Stimulated activated CD8-positive, alpha-beta memory T cell treated with anti-CD3 and anti-CD28 coated beads, Interleukin-12 subunit alpha, Interleukin-12 subunit beta, amount 100 ng/mL, for 1 hour (primary cell): Measurements from ENCODE around the gene ADGRB3.
"Not testable (repeated sequence)": the region's sequence is repeated elsewhere in the genome, so short reads cannot be mapped to it uniquely, and the experiment has no call there.

Experiments
- DNase-seq: peaks from one replicate; pipeline ENCODE4 v3.0.0-alpha.2; 2020; ENCODE audit warnings: low read depth

ADGRB3 gene

DNA sequence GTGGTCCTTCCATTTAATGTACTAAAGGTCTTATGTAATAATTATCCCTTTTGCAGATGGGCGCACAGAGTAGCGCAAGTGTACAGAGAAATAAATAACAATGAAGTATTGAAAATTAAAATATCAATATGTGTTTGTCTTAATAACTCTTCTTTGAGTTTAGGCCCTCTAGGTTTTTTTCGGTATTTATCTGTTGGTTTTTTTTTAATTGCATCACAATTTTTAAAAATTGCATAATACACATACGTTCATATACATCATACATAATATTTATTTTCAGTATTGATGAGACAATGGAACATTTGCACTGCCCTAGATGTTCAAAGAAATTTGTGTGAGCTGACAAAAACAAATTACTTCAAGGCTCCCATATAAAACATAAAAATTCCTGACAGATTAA lies 15.1 kb downstream of the ADGRB3 start:
- DNase-seq, result no peak

DNA sequence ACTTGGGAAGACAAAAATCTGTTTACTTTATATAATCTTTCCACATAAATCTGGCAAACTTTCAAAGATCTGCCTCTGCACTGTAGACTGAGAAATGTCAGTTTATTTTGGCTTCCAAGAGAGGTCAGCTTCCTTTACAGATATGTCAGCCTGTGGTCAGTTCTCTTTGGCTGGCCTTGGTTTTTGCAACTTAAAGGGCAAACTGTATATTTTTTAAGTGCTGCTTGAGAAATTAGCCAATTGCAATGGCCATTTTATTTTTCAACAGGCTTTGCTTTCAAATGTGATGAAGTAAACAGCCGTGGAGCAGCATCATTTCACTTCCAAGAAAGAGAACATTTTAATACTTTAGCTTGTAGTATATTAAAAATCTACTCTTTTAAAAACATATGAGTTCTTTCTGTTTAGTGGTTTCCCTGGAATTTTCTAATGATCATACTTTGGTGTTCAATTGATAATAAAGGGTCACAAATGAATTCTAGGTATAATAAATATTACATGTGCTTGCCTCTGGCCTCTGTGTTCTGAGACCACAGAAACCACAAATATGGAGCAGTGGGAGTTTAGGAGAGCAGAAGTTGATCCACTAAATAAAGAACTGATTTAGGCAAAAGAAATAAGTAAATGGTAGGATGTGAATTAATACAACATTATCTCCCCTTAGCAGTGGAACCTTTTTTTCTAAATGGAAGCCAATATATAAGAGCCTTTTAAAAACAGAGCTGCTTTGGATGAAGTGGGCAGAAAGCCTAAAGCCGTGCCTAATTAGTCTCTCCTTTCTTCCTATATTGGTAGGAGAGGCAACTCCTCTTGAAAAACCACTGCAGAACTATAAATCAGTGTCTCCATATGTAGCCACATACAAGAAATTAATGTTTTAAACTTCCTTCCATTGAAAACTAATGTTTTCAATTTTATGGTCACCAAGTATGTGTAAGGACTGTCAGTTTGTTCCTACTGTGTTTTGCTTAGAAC lies 16.2 kb downstream of the ADGRB3 start:
- no peak for DNase-seq

DNA sequence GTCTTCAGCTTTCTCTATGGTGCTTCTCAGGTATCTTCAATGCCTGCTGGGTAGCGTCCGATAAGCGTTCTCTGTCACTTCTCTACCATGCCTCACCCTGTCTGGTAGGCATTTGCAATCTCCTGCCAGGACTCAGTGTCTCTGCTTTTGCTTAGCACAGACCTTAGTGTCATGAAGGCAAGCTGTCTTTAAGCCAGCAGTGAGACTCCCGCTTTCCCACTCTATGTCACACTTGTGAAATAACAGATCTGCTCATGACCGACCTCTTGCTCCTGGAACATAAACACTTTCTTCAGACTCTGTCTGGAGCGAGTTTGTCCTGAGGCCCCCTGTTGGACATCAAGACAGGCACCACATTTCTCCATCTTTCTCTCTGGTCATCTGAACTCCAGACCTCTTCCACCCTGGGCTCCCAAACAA lies 17.0 kb downstream of the ADGRB3 start:
- DNase-seq, result no peak

DNA sequence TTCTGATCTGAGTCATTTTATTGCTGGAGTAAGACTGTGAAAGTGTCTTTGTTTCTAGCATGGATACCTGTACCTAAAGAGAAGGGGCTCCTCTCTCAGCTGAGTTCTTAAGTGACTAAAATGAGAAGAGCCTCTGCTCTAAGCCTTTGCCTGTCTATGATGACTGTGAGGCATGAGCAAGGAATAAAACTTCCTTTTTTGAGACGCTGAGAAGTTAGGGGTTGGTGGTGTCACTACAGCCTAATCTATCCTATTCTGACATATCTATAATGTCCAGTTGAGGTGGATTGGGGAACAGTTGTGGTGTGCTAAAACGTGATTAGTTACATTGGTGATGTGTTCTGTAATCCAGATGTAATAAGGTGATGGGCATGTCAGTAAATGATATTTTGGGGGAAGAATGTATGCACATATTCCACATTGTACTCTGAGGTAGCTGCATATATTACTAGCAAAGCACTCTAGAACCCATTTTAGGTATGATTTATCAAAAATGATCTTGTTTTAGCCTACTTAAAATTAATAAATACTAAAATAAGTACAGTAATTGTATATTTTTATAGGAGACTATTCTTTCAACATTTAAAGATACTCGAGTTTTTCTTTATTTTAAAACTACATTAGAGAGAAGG lies 18.1 kb downstream of the ADGRB3 start:
- no peak for DNase-seq

DNA sequence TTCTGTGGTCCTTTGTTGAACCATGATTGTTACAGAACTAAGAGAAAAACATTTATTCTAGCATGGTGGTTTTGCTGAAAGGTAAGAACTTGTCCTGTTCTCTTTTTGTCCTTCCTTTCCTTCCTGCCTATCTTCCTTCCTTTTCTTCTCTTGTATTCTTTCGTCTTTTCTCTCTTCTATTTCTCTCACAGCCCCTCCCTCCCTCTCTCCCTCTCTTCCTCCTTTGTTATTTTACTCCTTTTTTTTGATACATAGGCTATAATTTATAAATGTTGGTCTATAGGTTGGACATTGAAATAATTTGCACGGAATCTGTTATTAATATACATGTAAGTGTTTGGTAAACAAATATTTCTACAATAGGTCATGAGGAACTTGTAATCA lies 18.6 kb downstream of the ADGRB3 start:
- no peak for DNase-seq

DNA sequence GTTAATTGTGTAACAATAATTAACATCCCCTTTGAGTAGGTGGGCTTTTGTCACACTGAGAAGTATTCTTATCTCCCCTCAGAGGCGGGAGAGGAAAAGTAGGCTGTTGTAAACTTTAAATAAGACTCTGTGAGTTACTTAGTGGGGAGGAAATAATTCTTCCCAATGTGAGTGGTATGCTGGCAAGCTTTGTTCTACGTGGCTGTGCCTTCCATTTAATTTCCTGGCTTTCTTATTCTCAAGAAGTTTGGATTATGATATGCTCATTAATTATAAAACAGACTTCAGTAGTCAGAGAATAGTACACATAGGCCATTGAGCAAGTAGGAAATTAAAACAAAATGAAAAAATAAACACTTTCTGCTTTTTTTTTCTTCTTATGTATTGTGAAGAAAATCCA lies 19.1 kb downstream of the ADGRB3 start:
- no peak for DNase-seq

DNA sequence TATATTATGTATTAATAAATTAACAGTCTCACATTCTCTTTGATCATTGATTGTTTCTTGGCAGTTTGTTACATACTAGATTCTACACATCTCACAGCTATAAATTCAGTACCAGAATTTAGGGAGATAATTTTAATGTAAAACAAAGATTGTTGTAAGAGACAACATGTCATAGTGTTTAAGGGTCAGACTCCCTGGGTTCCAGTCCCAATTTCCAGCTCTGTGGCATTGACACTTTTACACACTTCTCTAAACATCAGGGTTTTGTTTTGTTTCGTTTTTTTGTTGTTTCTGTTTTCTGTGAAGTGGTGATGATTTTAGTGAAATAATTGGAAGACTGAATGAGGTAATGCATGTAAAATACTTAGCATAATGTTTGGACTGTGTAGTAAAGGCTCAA lies 19.9 kb downstream of the ADGRB3 start:
- DNase-seq, result no peak

DNA sequence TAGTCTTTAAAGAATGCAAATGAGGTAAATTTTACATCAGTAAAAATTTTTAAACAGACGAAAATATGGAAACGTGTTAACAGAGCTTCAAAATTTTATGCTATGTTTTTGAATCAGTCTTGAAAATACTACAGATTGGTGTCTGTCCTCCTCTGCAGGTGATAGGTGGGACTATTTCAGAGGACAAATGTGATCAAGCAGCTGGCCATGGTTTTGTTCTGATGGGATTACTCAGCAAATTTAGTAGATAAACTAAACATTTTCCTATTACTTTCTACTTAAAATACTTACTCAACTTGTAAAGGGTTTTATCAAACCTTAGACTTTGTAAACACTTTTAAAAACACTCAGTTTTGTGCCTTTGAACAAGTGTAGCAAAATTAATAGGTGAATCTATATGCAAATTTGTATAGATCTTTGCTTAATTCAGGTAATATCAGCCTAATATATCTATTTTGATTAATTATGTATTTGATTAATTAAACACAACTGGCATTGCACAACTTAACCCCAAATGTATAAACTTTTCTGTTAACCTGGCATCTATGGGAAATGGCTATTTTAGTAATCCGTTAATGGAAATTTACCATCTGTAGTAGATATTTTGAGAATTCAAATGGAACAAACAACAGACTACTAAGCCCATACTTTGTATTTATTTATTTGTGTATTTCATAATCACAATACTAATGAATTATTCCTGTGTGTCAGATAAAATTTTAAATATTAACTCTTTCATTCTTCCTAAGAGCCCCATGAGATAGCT lies 22.5 kb downstream of the ADGRB3 start:
- no peak for DNase-seq

DNA sequence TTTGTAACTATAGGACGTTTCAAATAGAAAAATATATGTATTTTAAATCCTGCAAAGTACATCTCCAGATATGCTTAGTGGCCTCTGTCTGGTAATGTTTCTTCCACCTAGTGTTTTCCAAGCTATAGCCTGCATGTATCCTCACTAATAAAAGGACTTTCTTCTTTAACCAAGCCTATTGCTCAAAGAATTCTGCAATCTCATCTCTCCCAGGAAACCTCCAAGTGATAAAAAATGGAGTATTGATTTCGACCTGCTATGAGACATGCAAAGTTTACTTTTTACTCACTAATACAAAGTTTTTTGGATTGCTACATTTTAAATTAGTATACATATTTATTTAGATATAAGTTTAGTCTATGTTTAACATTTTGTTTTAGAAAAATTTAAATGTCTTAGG lies 23.3 kb downstream of the ADGRB3 start:
- DNase-seq, result no peak

DNA sequence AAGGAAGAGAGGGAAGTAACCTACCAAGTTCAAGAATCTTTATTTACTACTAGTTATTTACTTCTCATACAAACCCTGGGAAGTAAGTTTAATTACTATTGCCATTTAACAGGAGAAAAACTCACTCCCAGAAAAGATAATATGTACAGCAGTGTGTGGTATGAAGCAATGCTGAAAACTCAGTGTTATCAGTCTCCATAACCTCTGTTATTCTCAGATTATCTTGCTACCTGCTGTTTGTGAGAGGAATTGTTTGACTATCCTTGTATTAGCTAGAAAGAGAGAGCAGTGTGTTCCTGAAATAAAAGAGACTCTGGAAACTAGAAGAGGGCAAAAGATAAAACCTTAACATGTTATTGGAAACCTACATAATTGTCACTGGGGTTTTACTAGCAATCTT lies 38.2 kb downstream of the ADGRB3 start:
- DNase-seq, result no peak

DNA sequence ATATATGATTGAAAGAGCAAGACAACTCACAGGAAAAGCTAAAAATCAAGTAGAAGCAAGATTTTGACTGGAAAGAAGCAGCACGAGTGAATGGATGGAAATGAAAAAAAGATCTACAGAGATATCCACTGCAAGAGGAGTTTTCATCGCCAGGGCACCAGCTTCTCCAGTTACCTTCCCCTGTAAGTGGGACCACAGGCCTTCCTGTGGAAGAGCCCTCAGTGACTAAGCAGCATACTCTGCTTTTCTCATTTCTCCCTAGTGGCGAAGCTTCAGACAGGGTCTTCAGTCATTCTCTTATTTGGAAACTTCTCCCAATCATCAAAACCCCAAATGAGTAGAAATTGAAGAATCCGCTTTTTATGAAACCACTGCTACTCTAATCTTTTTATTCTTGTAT lies 40.5 kb downstream of the ADGRB3 start:
- no peak for DNase-seq

DNA sequence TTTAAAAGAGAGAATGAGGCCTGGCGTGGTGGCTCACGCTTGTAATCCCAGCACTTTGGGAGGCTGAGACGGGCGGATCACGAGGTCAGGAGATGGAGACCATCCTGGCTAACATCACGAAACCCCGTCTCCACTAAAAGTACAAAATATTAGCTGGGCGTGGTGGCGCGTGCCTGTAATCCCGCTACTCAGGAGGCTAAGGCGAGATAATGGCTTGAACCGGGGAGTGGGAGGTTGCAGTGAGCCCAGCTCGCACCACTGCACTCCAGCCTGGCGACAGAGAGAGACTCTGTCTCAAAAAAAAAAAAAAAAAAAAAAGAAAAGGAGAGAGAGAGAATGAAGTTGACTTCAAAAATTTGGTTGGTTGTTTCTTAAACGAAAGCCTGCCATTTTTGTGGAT lies 41.0 kb downstream of the ADGRB3 start:
- DNase-seq, result not testable (repeated sequence)

DNA sequence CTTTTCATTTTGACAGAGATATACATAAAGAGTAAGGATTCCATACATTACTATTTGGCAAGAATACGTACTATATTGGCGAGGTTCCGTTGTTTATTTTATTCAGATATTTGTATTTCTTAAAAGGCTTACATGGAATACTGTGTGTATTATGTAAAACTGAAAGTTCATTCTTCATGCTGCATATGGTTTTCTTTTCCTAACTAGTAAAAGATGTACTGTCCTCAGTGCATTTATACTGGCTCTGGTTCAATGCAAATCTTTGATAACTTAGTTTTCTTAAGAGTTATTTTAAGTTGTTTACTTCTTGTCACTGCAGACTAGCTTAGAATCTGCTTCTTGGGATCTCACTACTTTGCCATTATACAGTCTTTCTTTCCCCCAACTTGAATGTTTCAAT lies 42.0 kb downstream of the ADGRB3 start:
- no peak for DNase-seq

DNA sequence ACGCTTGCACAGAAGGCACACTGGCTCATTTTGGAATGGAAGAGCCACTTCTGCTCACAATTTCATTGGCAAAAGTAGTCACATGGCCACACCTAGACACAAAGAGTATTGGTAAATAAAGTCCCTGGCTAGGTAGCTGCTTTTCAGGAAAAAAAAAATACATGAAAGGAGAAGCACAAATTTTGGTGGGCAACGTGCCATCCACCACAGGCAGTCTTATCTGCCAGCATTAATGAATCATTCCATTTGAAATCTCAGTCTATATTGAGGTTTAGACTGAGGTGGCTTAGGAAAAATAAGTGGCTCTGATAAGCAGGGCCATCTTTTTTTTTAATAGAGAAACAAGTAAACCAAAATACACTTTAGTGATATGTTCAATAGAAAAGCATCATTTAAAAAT lies 44.3 kb downstream of the ADGRB3 start:
- DNase-seq, result no peak

DNA sequence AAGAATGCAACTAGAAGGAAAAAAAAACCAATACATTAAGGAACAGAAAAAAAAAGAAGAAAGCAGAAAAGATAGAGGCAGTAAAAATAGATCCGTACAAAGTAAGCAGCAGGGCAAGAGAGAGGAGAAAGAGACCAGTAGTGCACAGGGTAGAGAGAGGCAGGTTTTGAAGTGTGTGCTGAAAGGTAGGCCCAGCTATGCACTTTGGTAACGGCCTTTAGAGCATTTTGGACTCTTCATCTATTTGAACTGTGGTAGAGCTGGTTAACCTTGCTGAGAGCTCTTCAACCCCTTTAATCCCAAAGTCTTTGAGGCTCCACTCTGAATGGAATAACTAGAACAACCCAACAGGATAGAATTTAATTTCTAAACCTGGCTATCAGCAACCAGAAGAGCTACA lies 45.2 kb downstream of the ADGRB3 start:
- no peak for DNase-seq

DNA sequence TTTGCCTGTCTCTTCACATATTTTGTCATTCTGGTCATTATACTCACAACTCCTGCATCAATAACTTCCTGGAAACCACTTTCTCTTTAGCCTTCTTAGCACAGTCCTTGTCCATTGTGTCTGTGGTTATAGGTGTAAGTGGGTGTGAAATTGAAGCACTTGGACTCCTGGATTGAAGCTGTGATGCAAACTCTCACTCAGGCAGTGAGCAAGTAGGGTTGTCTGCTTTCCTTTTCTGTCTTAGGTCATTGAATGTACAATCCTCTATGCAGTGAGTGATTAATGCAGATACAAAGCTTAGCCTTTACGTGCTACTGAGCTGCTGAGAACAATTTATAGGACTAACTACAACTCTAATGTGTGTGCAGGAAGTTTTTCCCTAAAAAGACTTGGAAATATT lies 54.8 kb downstream of the ADGRB3 start:
- DNase-seq, result no peak

DNA sequence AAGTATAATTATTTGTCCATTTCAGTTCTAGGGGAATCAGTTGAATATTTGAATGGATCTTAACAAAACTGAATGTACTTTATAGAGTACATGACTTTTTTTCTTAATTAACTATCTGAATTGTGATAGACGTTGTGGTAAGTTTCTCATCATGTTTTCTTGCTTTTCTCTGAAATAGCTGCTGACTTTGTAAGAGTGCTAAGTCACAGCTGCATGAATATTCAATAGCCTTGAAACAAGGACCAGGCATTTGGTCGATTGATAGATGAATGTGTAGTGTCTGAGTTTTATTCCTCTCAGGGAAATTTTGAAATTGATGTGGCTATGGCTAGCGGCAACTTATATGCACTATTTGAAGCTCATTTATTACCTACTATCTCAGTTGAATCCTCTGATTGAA lies 56.0 kb downstream of the ADGRB3 start:
- DNase-seq, result no peak

DNA sequence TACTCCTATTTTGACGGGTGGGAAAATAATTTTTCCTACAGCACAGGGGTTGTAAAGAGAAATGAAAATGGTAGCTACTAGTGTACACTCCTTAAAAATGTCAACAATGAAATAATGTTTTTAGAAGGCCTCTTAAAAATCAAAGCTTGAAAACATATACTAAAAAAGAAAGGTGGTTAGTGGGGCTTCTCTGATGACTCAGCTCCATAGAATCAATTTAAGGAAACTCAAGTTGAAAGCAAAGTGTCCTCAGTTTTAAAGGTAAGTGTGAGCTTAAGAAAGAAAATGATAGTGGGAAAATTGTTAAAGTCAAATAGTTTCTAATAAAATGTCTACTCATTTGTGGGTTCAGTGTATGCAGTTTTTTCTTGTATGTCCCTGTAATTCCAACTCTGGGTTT lies 58.2 kb downstream of the ADGRB3 start:
- DNase-seq, result no peak

DNA sequence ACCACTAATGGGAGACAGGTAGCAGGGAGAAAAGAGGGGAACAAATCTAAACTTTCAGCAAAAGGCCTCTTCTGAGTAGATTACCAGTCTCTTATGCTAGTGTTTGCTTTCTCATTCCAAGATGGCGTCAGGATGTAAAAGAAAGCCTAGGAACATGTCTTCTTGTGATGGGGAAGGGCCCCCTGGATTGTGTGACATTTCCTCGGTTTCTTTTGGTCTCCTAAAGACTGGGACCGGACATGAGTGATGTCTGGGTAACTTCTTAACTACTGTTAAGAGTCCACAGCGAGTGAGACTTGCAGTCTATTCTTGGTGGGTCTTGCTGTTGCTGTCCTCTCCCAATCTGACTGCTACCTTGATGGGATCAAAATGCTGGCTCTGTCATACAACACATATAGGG lies 60.3 kb downstream of the ADGRB3 start:
- DNase-seq, result no peak

DNA sequence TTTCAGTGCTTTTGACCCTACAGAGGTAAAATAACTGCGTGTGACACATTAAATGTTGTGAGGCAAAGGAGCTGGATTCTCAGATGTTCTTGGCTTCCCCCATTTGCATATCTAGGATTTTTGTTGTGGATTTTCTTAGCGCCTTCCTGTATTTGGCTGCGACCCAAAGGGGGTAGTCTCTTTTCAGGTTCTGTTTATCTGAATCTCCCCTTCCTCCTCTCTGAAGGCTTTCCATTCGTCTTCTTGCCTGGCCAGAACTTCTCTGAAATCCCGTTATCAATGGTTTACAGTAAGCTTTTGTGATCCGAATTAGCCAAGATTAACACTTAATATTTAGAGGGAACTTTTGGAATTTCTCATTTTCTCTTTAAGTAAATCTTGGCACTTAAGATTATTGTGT lies 60.8 kb downstream of the ADGRB3 start:
- DNase-seq, result no peak

DNA sequence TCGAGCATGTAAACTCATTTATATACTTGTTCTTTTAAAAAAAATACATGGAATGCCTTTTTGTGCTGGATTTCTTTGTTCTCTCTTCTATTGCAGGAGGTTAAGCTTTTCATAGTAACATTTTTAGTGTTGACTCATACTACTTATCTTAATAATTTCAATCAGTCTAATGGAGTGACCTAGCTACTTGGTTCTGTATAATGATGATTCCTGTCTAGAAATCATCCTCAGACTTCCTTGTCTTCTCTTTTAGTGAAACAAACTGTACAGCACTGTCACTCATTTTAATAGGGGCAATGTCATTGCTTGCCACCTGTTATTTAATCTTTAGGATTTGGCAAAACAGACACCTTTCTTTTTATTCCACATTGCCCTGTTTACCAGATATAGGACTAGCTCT lies 62.3 kb downstream of the ADGRB3 start:
- no peak for DNase-seq

DNA sequence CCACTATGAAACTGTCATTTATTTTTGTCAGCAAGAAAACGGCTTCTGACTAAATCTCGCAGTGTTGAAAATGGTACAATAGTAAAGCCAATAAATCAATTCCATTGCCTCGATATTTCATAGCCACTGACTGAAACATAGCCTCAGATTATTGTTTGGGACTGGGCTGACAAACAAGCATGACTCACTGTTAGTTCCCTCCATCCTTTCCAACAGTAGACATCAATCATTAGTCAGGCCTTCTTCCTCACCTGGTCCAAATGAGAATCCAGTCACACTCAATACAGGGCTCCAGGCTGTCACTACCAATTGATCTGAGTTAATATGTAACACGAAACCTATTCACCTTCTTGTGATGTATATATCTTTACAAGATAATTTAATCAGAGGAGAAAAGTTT lies 66.1 kb downstream of the ADGRB3 start:
- no peak for DNase-seq

DNA sequence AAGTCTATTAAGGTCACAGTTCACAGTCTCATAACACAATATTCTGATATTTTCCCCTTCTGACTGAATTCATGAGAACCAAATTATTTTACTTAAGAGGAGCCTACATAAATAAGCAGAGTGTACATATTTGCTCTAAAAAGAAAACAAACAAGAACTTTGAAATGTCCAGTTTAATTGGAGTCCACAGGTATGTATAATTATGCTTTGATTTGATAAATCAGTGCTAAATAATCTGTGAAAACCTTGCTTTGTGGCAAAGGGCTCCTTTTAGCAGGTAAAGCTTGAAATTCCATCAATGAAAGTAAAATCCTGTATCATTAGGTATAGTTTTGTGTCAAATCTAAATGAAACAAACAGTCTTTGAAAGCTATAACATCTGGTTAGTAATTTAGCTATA lies 69.4 kb downstream of the ADGRB3 start:
- DNase-seq, result no peak
